HG03196 (cell line): ENCODE results near the gene PRKCA.
"Not testable (repeated sequence)": the region's sequence is repeated elsewhere in the genome, so short reads cannot be mapped to it uniquely, and the experiment has no call there.

ENCODE experiments used
- ATAC-seq: cut with Tn5 transposase; IDR thresholded peaks from one replicate; pipeline ENCODE4 v1.9.1; 2021; ENCODE audit not compliant: unreplicated experiment

The PRKCA gene

DNA sequence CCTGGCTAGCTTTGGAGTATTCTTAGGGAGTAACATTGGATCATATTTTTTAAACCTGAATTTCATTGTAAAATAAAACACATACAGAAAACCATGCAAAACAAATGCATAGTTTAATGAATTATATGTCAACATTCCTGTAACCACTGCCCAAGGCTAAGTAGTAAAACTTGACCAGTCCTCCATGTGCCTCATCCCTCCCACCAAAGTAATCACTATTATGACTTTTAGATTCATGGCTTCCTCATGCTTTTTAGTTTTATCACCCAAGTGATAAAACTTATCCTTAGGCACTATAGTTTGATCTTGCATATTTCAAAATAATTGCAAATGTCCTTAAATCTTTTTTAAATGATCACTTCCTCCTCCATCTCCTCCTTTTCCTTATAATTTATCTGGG lies 20.4 kb downstream of the PRKCA start:
- ATAC-seq, result no peak

DNA sequence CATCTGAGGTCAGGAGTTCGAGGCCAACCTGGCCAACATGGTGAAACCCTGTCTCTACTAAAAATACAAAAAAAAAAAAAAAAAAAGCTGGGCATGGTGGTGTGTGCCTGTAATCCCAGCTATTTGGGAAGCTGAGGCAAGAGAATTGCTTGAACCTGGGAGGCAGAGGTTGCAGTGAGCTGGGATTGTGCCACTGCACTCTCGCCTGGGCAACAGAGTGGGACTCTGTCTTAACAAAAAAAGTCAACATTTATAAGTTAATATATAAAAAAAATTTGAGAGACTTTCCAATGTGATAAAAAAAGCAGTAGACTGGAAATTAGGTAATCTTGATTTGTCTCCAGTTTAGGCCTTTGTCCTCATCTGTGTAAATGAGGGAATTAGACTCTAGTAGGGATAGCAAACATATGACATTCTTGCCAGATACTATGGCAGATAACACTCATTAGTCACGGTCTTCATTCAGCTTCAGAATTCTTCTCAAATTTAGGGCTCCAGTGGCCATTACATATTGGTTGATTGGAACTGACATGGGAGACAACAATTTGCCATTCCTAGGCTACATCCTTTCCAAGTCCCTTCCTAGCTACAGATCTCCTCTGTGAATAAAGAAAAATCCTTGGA lies 22.1 kb downstream of the PRKCA start:
- not testable (repeated sequence) for ATAC-seq

- ATAC-seq, result no peak
These were observed 24.1 kb downstream of the PRKCA start for GRCh38 chr17:66326476-66327047.

- no peak for ATAC-seq
These were observed 28.2 kb downstream of the PRKCA start for GRCh38 chr17:66330646-66331037.

DNA sequence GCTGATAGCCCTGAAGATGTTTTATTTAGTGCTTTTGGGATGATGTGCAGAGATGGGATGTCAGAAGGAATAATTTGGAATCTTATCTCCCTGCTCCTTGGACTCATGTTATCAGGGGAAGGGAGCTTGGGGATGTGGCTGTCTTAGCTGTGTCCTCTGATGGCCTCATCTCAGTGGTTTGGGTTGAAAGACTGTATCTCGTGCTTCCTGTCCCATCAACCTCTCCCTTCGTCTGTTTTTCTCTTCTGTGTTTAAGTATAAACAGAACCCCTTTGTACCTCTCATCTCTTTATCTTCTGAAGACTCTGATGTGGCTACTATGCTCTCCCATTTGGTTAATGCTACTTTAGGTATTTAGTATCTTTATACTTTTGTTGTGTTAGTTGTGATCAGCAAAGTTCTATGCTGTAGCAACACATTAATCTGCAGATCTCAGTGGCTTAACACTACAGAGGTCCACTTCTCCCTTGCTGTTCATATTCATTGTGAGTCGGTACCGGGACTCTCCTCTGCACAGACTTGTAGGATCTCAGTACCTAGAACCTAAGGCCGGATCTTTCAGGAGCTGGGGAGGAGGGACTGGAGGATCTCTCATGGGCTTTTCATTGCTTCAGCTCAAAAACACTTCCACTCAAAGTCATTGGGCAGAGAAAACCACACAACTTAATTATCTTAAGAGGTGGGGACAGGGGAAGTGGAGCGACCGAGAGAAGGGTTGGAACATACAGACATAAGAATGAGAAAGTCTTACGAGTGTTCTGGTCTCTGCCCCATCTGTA lies 28.8 kb downstream of the PRKCA start:
- ATAC-seq, result no peak

- ATAC-seq, result no peak
These were observed 33.4 kb downstream of the PRKCA start for GRCh38 chr17:66335797-66336196.

- no peak for ATAC-seq
These were observed 34.9 kb downstream of the PRKCA start for GRCh38 chr17:66337268-66337667.

- no peak for ATAC-seq
These were observed 35.6 kb downstream of the PRKCA start for GRCh38 chr17:66337866-66338485.

DNA sequence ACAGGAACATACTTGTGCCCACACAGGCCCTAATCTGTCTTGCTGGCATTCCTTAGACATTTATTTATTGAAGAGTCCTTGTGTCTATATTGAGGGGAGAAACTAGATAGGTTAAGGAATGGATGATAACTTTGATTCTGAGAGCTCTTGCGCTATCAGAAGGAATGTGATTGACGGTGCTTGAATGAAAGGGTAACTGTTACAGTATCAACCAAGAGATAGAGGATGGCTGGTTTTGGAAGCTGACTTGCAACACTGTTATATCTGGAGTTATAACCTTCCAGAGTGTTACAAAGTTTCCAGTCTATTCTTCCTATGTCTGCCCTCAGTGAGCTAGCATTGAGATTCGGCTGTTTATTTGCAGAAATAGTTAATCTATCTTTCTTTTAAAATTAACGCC lies 36.5 kb downstream of the PRKCA start:
- no peak for ATAC-seq

DNA sequence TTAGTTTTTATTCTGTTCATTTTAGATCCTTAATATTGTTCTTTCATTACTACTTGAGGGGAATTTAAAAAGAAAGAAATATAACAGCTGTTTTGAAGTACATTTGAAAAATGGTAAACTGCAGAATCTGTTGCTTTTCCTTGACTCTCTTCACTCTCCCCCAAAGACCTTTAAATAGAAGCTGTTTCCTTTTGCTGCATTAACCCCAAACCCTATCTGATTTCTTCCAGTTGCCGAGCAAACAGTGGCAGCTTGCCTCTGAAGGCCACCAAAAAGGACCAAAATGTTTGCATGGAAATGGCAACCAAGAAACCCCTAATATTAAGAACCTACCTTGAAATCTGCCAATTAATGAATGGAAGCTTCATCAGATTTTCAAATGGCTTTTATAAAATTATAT lies 37.1 kb downstream of the PRKCA start:
- ATAC-seq, result no peak

DNA sequence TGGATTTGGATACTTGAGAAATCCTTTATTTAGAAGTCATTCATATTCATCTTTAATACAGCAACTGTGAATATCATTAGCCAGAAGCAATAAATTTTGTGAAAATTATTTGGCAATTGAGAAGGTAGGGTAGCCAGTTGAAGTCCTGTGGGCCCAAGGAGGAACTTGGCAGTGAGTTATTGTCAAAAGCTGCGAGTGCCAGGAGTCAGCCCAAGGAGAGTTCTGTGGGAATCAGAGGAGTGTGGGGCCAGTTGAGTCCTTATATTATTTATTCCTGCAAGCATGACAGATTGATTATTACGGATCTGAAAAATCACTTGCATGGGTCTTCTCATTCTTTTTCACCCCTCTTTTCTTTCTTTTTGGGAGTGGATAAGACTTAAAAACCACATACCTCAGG lies 38.3 kb downstream of the PRKCA start:
- no peak for ATAC-seq

DNA sequence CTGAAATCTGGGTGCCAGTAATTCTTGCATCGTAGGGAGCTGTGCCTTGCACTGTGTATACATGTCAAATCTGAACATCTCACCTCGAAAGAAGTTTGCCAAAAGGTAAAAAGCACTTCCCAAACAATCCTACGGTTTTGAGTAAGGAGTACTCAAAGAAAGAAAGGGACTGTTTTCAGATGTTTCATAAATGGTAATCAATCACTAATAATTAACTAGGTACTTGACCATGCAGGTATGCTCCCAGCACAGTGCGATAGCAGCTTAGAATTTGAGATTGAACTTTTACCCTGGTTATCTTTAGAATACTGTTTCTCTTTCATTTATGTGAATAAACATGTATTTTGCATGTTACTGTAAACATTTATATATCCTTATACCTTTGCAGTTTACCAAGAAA lies 39.0 kb downstream of the PRKCA start:
- no peak for ATAC-seq

- ATAC-seq, result not testable (repeated sequence)
These were observed 39.9 kb downstream of the PRKCA start for GRCh38 chr17:66342263-66342662.

DNA sequence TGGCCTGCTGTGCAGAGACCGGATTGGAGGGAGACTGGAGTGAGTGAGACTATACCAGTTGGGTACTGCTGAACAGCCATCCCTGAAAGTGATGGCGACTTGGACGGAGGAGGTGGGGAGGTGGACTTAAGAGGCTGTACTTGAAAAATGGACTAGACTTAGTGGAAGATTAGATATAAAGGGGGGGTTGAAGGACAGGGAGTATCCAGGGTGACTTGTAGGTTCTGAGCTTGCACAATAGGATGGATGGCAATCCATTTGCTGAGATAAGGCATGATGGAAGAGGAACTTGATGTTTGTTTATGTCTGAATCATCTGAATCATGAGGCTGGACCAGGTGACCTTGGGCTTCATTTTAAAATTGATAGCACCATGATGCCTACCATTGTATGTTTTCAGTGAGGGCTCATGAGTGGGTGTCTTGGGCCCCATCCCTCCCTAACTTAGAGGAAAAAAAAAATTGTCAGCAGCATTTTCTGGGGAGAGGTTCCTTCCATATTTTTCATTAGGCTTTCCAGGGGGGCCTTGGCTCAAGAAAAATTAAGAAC lies 41.2 kb downstream of the PRKCA start:
- no peak for ATAC-seq

DNA sequence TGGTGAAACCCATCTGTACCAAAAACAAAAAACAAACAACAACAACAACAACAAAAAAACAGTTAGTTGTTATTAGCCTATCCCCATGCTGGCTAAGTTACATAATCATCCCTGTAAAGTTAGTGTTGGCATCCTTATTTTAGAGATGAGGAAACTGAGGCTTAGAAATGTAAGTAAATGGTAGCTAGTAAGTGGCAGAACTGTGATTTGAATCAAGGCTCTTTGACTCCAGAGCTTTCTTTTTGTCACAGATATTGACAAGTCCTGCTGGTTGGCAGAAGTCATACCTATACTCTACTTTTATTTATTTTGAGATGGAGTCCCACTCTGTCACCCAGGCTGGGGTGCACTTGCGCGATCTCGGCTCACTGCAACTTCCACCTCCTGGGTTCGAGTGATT lies 42.1 kb downstream of the PRKCA start:
- ATAC-seq, result no peak

GRCh38 chr17:66345264-66345663 lies 42.9 kb downstream of the PRKCA start:
- no peak for ATAC-seq

DNA sequence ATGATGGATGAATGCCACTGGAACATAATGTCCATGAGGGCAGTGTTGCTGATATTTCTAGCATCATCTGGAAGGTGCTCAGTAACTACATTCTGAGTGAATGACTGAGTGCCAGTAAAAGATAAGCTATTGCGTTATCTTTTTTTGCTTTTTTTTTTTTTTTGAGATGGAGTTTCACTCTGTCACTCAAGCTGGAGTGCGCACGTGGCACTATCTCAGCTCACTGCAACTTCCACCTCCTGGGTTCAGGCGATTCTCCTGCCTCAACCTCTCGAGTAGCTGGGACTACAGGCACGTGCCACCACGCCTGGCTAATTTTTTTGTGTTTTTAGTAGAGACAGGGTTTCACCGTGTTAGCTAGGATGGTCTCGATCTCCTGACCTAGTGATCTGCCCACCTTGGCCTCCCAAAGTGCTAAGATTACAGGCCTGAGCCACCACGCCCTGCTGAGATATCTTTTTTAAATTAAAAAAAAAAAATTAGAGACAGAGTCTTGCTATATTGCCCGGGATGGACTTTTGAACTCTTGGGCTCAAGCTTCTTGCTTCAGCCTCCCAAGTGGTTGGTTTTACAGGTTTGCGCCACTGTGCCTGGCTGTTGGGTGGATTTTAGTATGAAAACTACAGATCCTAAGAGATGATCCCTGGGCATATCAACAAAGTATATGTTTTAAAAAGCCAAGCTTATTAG lies 43.7 kb downstream of the PRKCA start:
- not testable (repeated sequence) for ATAC-seq

- no peak for ATAC-seq
These were observed 45.5 kb downstream of the PRKCA start for GRCh38 chr17:66347661-66348514.

DNA sequence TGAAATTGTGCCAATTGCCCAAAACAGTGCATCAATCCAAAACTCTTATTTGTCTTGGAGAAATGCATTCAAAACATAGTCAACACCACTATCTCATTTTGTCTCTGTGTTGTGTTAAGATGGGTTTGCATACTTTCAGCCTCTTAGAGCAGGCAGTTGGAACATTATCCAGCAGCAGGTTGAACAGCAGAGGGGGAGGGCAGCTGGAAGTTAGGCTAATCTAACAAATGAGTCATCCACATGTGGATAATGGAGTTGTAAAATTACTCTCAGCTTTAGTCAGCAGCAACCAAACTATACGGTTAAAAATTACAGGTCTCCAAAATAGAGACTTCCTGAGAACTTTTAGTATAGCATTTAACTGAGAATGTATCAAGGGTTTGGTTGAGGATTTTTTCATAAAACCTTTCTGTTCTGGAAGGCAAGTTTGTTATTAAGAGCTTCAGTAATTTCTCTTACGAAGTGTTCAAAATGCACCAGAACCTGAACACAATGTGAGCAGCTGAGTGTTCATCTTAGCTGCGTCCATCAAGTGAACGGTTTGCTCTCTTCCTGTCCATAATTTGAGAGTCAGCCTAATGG lies 46.3 kb downstream of the PRKCA start:
- ATAC-seq, result no peak
